GM19043 (cell line): ENCODE data around the gene GPR89B.
"Not testable (repeated sequence)": the region's sequence is repeated elsewhere in the genome, so short reads cannot be mapped to it uniquely, and the experiment has no call there.

Experiments used
- ATAC-seq: cut with Tn5 transposase; IDR thresholded peaks from one replicate; pipeline ENCODE4 v1.9.1; 2021; ENCODE audit warnings: low read depth; ENCODE audit not compliant: unreplicated experiment

GPR89B gene

DNA sequence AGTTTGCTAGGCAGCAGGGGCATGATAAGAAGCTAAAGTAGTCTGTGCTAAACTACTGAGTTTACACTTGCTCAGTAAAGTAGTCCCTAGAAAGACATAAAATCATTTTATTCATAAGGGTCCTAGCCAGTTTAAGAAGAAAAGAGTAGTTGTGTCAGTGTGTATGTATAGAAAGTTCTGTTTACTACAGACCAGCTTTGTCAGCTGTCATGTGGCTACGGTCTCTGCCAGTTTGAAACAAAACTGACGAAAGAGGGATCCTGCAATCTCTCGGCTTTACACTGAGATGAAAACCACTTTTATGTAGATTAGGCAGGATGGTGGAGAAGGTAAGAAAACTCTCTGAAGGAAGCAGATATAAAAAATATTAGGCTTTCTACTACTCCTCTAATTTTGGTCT lies 7.1 kb downstream of the GPR89B start:
- ATAC-seq = not testable (repeated sequence)

DNA sequence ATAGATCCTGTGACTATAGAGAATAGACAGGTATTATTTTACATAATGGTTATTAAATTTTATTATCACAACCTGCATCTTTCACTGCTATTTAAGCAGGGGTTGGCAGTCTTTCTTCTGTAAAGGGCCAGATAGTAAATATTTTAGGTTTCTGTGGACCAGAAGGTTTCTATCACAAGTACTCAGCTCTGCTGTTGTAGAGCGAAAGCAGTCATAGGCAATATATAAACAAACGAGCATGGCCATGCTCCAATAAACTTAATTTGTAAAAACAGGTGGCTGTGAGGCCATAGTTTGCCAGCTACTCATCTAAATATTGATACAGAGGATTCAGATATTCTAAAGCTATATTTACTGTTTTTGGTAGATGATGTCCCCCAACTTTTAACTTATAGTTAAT lies 12.2 kb downstream of the GPR89B start:
- ATAC-seq = not testable (repeated sequence)

DNA sequence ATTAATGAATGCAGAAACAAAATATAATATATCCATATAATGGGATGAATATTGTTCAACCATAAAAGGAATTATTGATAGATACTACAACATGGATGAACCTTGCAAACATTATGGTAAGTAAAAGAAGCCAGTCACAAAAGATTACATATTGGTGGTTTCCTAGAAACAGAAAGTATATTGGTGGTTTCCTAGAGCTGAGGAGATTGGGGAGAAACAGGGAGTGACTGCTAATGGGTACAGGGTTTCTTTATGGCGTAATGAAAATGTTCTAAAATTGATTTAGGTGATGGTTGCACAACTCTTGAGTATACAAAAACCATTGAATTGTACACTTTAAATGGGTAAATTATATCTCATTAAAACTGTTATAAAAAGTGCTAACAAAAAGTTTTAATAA lies 14.3 kb downstream of the GPR89B start:
- ATAC-seq = not testable (repeated sequence)

DNA sequence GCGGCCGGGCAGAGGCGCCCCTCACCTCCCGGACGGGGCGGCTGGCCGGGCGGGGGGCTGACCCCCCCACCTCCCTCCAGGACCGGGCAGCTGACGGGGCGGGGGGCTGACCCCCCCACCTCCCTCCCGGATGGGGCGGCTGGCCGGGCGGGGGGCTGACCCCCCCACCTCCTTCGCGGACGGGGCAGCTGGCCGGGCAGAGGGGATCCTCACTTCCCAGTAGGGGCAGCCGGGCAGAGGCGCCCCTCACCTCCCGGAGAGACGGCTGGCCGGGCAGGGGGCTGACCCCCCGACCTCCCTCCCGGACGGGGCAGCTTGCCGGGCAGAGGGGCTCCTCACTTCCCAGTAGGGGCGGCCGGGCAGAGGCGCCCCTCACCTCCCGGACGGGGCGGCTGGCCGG lies 21.3 kb downstream of the GPR89B start:
- ATAC-seq = not testable (repeated sequence)

DNA sequence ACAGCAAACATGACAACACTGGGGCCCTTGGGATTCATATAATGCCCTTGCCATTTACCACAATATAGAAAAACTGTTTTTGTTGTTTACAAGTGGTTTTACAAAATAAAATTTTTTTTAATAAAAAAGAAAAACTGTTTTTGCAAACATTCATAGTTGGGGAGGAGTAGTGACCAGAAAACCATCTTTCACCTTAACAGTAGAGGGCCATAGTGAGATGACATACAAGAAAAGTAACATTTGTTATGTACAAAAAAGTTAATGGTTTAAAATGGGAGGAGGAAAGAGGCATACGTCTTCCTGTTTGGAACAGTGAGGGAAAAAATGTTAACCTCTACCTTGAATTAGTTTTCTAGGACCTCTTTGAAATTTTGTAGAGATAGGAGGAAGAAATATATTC lies 30.7 kb downstream of the GPR89B start:
- ATAC-seq = not testable (repeated sequence)

DNA sequence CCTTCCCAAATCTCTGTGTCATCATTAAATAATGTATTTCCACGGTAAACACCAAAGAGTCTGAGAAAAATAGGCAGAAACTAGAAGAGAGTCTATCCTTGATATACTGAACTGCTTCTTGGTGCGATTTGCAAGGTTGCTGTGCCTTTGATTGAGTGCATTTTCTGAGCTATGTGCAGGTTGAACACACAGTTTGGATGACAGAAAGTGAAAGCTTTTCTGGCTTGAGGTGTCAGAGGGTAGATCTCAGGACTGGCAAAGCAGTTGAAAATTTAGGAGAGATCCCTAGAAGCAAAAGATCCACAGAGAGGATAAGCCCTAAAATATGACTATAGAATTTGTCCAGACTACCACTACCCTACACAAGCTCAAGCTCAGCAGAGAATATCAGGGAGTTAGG lies 31.5 kb downstream of the GPR89B start:
- ATAC-seq = not testable (repeated sequence)

DNA sequence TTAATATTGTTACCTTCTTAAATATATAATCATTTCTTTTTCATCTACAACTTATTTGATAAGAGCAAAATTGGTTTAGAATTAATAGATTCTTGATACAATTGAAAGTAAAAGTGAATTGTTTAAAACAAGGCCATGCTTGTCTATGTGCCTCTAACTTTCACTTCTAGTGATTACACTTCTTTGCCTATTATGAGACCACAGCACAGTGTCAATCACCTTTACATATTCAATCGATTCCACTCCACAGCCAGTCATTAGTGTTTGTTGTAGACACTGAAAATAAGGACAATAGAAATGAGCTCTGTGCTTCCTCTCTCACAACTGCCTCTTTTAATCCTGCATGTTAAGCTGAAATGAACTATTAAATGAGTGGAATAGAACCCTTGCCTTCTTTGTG lies 36.4 kb downstream of the GPR89B start:
- ATAC-seq = not testable (repeated sequence)

DNA sequence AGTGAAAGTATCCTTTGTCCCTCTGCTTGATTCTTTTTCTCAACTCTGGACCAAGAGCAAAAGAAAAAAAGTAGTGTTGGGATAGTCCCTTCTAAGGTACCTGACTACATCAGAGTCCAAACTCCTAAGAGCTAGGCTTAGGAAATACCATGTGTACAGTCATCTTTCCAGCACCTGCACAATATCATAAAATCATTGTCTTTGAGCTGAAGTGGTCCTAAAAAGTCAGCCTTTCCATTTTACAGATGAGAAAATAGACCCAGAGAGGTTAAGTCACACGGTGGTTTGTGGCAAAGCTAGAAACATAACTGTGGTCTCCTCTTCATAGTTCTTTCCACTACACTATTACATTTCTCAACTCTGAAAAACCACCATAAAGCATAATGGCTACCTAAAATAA lies 38.4 kb downstream of the GPR89B start:
- not testable (repeated sequence) for ATAC-seq

DNA sequence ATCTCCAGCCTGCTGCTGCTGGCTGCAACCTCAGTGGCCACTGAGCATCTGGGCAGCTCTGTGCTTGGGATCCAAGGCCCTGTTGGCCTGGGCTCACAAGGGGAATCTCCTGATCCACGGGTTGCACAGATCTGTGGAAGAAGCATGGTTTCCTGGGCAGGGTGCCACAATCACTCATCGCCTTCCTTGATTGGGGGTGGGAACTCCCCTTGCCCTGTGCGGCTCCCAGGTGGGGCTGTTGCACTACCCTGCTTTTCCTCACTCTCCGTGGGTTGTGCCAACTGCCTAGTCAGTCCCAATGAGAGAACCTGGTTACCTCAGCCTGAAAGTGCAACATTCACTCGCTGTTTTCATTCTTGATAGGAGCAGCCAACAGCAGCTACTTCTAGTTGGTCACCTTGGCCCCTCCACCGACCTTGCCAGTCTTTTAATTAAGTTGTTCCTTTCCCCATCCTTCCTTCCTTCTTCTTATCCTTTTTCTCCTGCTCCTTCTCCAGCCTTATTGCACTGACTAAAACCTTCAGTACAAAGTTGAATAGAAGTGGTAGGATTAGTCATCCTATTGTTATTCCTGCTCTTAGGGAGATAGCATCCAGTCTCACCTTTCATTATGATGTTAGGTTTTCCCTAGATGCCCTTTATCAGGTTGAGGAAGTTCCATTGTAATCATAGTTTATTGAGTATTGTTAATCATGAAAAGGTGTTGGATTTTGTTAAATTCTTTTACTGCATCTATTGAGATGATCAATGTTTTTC lies 50.9 kb downstream of the GPR89B start:
- ATAC-seq = not testable (repeated sequence)

DNA sequence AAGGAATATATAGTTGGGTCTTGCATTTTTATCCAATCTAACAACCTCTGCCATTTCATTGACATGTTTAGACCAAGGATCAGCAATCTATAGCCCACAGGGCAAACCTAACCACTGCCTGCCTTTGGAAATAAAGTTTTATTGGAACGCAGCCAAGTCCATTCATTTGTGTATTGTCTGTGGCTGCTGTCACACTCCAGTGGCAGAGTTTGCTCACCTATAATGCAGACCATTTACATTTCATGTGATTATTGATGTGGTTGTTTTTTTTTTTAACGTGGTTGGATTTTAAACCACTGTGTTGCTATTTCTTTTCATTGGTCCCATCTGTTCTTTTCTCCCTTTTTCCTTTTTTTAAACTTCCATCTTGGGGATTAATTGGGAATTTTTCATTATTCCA lies 57.2 kb downstream of the GPR89B start:
- not testable (repeated sequence) for ATAC-seq

DNA sequence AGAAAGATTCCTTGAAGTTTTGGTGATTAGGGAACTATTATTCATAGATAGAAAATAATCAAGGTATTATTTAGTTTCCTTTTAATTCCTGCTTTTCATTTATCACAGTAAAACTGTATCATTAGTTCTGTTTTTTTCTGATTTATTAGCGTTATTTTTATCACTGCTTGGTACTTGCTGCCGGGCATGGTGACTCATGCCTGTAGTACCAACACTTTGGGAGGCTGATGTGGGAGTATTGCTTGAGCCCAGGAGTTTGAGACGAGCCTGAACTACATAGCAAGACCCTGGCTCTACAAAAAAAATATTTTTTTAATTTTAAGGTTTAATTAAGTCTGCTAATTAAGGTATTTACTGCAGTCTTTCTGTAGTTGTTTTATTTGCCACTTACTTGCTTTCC lies 59.7 kb downstream of the GPR89B start:
- not testable (repeated sequence) for ATAC-seq

DNA sequence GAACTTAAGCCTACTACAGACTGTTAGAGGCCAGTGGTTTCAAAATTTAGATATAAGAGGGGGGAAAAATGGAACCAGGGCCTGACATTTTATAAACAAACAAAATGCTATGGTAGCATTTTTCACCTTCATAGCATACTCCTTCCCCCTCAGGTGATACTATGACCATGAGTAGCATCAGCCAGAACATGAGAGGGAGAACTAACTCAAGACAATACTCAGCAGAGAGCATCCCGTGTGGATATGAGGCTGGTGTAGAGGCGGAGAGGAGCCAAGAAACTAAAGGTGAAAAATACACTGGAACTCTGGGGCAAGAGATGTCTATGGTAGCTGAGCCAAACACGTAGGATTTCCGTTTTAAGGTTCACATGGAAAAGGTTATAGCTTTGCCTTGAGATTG lies 64.7 kb downstream of the GPR89B start:
- ATAC-seq = not testable (repeated sequence)

DNA sequence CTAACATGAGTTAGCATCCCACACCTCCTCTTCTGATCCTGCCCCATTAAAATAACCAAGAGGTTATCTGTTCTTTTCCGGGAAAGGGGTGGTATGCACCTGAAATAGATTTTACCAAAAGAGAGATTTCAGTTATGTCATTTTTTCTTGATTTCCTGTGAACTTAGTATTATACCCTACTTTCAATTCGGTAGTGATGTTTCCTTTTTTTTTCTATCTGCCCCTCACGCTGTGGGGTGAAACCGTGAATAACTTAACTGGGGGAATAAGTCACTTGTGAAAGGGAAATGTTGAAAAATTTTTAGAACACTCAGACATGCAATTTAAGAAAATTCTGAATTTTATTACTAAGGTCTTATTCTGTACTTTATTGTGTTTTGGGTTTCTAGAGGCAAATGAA lies 65.2 kb downstream of the GPR89B start:
- ATAC-seq = not testable (repeated sequence)

DNA sequence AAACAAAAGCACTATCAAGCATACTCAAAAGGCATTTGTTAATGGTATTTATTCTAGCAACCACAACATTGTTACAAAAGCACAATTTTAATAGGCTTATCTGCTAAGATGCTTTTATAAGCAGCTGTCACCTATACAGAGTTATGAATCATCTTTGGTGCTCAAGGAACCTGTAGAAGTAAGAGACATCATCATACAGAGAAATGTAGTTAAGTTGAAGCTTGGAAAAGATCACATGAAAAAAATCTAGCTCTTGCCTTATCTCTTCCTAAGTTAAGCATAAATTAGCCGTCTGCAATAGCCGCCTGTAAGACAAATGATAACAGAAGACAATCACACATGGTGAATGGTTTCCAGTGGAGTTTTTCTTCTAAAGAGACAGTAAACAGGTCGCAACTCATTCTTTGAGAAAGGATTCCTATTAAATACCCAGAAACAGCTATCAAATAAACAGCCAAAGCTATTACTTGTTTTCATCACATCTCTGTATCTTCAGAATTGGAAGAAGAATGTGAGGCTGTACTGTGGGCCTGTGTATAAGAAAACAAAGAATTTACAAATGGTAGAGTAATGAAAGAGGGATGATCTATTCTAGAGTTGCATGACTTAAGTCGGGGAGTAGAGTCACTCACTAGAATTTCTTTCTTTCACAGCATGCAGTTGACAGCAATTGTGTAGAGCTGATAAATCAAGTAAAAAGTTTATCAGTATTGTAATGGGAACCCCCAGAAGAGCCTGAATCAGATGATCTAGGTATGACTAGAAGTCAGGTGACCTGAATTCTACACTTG lies 65.8 kb downstream of the GPR89B start:
- not testable (repeated sequence) for ATAC-seq

DNA sequence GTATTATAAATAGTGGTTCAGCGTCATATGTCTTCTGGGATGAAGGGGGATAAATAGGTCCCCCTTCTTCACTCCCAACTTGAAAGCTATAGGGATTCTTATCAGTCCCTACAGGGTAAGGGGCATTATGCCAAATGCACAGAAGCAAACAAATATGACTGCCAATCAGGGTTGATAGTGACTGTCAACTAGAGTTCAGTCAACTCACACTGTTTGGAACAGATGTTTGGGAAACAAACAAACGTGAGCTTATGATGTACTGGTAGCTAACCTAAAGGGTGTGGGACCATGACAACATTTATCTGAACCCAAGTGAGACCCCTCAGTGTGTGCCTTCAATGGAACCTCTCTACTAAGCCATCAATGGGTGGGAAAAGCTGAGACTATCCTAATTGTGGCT lies 67.9 kb downstream of the GPR89B start:
- ATAC-seq = not testable (repeated sequence)

DNA sequence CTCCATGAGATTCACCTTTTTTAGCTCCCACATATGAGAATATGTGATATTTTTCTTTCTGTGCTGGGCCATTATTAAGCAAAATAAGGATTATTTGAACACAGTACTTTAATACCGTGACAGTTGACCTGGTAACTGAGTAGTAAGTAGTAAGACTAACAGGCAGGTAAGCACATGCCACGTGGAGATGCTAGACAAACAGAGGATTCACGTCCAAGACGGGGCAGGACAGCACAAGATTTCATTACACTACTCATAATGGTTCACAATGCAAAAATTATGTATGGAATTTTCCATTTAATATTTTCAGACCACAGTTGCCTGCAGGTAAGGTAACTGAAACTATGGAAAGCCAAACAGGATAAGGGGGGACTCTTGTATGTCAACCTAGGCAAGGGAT lies 79.5 kb downstream of the GPR89B start:
- not testable (repeated sequence) for ATAC-seq

DNA sequence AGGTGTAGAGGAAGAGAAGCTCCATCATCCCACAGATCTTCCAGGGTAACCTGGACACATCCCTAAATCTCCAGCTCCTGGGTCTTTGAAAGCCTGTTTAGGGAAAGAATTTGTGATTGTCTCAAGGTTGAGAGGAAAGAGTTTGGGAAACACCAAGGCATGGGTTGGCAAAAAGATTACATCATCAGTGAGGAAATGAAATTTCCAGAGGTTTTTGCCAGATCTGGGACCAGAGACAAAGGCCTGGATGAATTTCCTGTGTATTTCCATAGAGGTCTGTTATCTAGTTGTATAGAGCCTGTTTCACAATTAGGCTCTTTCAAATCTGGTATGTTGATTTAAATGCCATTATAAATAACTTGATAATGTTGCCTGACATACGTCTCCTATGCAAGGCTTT lies 82.3 kb downstream of the GPR89B start:
- no peak for ATAC-seq

DNA sequence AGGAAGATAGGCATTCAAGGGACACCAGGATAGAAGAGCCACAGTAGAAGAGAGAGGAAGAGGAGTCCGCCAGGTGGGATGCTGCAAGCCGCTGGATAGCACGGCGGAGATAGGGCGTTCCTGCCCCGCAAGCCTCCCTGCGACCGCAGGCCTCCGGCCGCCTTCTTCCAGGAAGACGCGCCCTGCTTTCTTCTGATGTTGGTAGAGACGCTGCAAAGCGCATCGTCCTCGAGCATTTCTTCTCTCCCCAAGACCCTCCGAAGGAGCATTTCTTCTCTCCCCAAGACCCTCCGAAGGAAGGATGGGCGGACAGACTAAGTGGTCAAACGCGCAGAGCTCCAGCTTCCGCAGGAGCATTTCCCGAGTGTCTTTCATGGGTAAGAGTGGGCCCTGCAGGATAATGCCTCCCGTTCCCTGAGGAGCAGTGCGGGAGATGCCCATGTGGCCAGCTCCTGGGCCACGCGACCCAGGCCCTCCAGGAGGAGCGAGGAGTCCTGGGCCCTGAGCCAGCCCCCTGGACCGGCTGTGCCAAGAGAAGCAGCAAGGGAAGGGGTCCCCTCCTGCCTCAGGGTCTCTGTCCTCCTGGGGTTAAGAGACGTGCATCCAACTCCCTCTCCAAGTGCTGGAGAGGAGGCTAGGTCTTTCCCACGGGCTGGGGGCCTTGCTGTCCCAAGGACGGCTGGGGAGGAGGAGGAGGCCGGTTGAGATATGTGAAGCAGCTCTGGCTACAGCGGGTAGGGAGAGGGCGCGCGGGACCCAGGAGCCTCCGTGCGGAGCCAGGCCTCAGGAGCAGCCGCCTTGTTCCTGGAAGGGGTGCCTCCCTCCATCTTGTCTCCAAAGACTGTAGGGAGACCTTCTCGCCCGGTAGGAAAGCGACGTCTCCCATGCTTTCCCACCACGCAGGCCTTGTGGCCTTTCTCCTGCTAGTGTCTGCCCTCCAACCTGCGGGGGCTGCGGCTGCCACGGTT lies 85.2 kb downstream of the GPR89B start:
- not testable (repeated sequence) for ATAC-seq

DNA sequence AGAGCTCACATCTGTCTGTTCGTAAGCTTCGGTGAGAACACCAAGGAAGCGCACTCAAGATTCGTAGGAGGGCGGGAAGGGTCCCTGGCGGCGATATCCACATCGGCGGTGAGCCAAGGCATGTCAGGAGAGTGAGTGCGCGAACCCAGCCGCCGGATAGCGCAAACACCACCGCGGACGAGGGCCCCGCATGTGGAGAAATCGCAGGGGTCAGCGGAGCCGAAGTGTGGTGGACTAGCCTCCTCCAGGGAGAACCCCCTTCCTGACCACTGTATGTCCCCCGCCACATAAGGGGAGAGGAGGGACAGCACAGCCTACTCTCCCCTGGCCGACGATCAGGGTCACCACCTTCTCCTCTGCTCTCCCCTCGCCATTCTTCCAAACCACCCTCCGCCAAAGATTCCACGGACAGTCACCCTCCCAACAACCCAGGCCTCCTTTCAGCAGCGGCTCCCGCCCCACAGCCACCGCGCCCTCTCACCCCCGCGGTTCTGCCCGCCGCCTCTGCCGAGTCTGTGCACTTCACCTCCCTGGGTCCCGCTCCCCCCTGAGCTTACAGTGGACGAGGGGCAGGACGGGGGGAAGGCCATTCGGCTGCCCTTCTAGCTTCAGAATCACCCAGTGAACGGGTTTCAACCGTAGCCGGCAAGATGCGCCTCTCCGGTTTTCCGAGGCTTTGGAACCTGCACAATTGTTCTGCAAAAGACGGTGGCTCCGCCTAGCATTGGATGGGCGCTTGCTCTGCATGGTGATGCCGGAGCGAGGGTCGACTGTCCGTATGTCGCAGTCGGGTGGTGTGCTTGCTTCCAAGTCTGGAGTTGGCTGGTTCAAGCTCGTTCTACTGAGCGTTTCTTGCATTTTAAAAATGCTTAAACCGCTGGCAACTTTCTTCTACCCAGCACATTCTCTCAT lies 86.3 kb downstream of the GPR89B start:
- ATAC-seq = not testable (repeated sequence)

DNA sequence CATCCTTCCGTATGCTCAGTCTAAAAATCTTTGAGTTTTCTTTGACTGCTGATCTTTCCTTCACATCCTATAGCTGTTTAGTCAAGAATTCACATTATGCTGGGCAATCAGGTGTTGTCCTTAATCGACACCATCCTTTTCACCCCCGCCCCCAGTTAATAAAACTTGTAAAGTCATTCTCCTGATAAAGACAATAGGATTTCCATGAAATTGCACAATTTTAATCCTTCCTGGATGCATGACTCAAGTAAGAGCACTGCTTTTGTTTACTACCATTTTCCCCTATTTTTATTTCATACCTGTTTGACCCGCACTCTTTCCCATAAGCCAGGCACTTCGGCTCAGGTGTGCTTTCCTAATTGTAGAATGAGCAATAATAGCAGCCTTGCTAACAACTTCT lies 96.7 kb downstream of the GPR89B start:
- not testable (repeated sequence) for ATAC-seq
